Activated CD8-positive, alpha-beta memory T cell treated with anti-CD3 and anti-CD28 coated beads for 48 hours (primary cell): Measurements from ENCODE around the gene BPI.
"Not testable (repeated sequence)": the region's sequence is repeated elsewhere in the genome, so short reads cannot be mapped to it uniquely, and the experiment has no call there.

ENCODE experiments used
- DNase-seq, 3 experiments: peaks; one replicate each; pipeline ENCODE4 v3.0.0-alpha.2; 2020; ENCODE audit warnings: low read depth in 2 of 3, low spot score in 2 of 3

The BPI gene

GRCh38 chr20:38331814-38332213 lies 27.9 kb downstream of the BPI start:
- DNase-seq, result no peak

GRCh38 chr20:38334016-38334415 lies 30.1 kb downstream of the BPI start:
- no peak for DNase-seq

GRCh38 chr20:38336726-38337125 lies 32.8 kb downstream of the BPI start:
- DNase-seq, result no peak

DNA sequence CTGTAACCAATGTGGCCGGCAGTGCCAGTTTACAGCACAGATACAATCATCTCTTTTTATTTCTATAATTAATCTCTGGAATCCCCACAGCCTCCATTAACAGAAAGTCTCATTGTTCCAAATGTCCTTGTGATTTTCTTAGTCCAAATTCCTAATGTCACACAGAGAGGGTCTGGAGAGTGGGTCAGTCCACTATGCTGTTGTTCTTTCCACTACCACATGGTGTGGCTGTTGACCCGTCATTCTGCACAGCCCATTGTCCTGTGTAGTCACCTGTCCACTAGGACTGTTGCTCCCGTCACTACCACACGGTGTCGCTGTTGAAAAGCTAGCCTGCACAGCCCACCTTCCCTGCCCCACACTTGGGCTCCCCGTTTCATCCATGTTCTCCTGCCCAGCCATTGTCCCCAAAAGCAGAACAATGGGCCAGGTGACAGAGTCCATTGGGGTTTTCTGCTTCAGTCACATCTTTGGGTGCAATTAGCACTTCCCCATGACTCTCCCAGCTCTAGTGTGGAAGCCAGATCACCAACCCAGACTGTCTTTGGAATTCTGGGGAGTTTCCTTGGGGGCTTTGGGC lies 33.7 kb downstream of the BPI start:
- peak in 1 of 3 experiments; percentile 27 for DNase-seq

GRCh38 chr20:38338849-38339520 lies 35.0 kb downstream of the BPI start:
- no peak for DNase-seq

DNA sequence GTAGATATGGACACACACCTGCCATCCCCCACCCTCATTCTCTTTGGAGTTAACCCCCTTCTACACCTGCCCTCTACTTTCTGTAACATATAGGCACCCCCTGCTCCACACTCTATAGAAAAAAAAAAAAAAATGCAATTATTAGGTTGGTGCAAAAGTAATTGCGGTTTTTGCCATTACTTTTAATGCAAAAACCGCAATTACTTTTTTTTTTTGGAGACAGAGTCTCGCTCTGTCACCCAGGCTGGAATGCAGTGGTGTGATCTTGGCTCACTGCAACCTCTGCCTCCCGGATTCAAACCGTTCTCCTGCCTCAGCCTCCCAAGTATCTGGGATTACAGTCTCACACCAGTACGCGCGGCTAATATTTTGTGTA lies 35.6 kb downstream of the BPI start:
- not testable (repeated sequence) for DNase-seq

DNA sequence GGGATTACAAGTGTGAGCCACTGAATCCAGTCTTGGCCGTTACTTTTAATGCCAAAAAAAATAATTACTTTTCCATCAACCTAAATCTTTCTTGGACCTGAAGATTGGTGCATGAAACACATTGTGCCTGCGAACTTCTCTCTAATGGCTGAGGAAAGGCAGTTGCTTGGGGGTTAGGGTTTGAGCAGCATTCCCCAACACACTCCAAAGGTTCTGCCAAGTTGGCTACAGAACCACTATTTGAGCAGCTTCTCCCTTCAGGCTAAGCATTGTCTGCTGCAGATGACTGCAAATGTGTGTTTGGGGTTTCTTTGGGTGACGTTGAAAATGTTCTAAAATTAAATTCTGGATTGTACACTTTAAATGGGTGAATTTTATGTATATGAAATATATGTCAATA lies 36.0 kb downstream of the BPI start:
- no peak for DNase-seq

GRCh38 chr20:38340693-38341092 lies 36.7 kb downstream of the BPI start:
- DNase-seq, result no peak

- DNase-seq, result no peak
Measured at GRCh38 chr20:38342216-38342615, 38.3 kb downstream of the BPI start.

- DNase-seq, result no peak
Measured at GRCh38 chr20:38342713-38343310, 38.9 kb downstream of the BPI start.

GRCh38 chr20:38343311-38344106 lies 39.6 kb downstream of the BPI start:
- no peak for DNase-seq

DNA sequence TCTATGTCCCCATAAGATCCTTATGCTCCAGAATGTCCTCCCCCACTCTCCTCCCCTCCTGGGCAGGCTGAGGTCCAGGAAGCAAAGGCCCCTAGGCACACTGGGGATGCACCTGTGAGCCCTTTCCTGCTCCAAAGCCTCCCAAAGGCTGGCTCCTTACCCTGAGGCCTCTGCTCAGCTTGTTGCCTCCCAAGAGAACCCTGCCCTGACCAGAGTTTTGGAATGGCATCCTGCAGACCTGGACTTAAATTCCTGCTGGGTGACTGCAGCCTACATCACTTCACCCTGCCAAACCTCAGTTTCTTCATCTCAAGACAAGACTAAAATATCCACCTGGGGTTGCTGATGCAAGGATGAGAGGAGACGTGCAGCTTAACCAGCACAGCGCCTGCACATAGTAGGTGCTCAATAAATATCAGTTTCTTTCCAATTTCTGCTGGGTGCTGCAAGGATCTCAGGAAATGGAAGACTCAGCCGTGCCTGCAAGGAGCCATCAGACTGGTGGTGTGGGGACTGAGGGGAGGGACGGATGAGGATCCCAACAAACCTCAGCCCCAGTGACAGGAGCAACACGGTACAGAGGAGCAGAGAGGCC lies 40.2 kb downstream of the BPI start:
- DNase-seq, result no peak

GRCh38 chr20:38345643-38346042 lies 41.7 kb downstream of the BPI start:
- no peak for DNase-seq

GRCh38 chr20:38346247-38346651 lies 42.3 kb downstream of the BPI start, which contains the start of gene LBP:
LBP (plus strand) TSS chr20:38346482; CDS start chr20:38346517, 35 bp downstream.
- DNase-seq, result no peak

- no peak for DNase-seq
Measured at GRCh38 chr20:38346741-38347140, 42.8 kb downstream of the BPI start.

- no peak for DNase-seq
Measured at GRCh38 chr20:38349856-38350255, 45.9 kb downstream of the BPI start.

- no peak for DNase-seq
Measured at GRCh38 chr20:38350879-38351775, 47.2 kb downstream of the BPI start.

GRCh38 chr20:38353316-38353715 lies 49.4 kb downstream of the BPI start:
- DNase-seq, result no peak

DNA sequence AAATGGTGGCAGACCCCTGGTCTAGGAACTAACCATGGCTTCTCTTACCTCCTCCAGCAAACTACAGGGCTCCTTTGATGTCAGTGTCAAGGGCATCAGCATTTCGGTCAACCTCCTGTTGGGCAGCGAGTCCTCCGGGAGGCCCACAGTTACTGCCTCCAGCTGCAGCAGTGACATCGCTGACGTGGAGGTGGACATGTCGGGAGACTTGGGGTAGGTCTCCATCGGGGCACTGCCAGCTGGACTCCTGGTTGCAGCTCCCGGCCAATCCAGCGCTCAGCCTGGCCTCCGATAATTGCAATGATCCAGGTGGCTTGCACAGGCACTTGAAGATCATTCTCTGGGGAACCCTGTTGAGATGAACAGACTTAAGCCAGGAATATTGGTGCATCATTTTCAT lies 50.3 kb downstream of the BPI start:
- no peak for DNase-seq
